ENCODE measurements around the gene ZNF346. TPM values are rescaled to one million over a fixed set of nuclear protein-coding genes. Genes with fewer than 3 reads are reported as not detected.
A peak's percentile ranks its signal among the peaks of the same experiment; 100 is the strongest.

Gene ZNF346
- total RNA-seq, 1 experiment from 2014 or later: 18.4 TPM

DNA sequence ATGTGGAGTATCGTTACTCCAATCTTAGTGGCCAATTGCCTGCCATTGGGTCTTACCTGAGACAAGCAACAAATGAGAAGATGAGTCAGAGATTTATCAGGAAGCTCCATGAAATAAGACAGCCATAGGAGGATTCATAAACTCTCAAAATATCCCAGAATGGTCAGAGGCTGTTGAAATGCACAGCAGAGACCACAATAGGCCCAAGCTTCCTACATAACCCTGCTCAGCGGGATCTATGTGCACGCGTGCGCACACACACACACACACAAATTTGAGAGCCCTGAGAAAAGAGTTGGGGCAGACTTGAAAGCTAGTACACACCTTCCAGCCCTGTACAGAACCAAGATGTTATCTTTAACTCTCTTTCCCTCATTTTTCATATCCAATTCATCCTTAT lies 25.7 kb upstream of the ZNF346 start:
- DNase-seq (ENCODE audit: low spot score) (no peak), ATAC-seq (no peak)
- H3K27ac Mint-ChIP-seq: peak overlapping the region; percentile 21
- TF ChIP-seq ESRRA (CRISPR knock-in tag; IDR thresholded peaks at IDR 0.05; ENCODE audit: borderline replicate concordance) (no peak), E2F5 (CRISPR knock-in tag; IDR thresholded peaks at IDR 0.05) (no peak), AFF4 (CRISPR knock-in tag; IDR thresholded peaks at IDR 0.05; ENCODE audit: borderline replicate concordance) (no peak), NR2C2 (CRISPR knock-in tag; IDR thresholded peaks at IDR 0.05) (no peak), IRF1 (CRISPR knock-in tag; IDR thresholded peaks at IDR 0.05) (no peak), ZNF416 (CRISPR knock-in tag; IDR thresholded peaks at IDR 0.05) (no peak), ZNF219 (CRISPR knock-in tag; IDR thresholded peaks at IDR 0.05; ENCODE audit: borderline replicate concordance) (no peak)
- TF ChIP-seq, protein P1, sequence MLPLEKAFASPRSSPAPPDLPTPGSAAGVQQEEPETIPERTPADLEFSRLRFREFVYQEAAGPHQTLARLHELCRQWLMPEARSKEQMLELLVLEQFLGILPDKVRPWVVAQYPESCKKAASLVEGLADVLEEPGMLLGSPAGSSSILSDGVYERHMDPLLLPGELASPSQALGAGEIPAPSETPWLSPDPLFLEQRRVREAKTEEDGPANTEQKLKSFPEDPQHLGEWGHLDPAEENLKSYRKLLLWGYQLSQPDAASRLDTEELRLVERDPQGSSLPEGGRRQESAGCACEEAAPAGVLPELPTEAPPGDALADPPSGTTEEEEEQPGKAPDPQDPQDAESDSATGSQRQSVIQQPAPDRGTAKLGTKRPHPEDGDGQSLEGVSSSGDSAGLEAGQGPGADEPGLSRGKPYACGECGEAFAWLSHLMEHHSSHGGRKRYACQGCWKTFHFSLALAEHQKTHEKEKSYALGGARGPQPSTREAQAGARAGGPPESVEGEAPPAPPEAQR (CRISPR knock-in tag; IDR thresholded peaks at IDR 0.05): no peak
- TF ChIP-seq, protein P2, sequence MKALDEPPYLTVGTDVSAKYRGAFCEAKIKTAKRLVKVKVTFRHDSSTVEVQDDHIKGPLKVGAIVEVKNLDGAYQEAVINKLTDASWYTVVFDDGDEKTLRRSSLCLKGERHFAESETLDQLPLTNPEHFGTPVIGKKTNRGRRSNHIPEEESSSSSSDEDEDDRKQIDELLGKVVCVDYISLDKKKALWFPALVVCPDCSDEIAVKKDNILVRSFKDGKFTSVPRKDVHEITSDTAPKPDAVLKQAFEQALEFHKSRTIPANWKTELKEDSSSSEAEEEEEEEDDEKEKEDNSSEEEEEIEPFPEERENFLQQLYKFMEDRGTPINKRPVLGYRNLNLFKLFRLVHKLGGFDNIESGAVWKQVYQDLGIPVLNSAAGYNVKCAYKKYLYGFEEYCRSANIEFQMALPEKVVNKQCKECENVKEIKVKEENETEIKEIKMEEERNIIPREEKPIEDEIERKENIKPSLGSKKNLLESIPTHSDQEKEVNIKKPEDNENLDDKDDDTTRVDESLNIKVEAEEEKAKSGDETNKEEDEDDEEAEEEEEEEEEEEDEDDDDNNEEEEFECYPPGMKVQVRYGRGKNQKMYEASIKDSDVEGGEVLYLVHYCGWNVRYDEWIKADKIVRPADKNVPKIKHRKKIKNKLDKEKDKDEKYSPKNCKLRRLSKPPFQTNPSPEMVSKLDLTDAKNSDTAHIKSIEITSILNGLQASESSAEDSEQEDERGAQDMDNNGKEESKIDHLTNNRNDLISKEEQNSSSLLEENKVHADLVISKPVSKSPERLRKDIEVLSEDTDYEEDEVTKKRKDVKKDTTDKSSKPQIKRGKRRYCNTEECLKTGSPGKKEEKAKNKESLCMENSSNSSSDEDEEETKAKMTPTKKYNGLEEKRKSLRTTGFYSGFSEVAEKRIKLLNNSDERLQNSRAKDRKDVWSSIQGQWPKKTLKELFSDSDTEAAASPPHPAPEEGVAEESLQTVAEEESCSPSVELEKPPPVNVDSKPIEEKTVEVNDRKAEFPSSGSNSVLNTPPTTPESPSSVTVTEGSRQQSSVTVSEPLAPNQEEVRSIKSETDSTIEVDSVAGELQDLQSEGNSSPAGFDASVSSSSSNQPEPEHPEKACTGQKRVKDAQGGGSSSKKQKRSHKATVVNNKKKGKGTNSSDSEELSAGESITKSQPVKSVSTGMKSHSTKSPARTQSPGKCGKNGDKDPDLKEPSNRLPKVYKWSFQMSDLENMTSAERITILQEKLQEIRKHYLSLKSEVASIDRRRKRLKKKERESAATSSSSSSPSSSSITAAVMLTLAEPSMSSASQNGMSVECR (CRISPR knock-in tag; IDR thresholded peaks at IDR 0.05; ENCODE audit: borderline replicate concordance): no peak
- TF ChIP-seq, protein P3, sequence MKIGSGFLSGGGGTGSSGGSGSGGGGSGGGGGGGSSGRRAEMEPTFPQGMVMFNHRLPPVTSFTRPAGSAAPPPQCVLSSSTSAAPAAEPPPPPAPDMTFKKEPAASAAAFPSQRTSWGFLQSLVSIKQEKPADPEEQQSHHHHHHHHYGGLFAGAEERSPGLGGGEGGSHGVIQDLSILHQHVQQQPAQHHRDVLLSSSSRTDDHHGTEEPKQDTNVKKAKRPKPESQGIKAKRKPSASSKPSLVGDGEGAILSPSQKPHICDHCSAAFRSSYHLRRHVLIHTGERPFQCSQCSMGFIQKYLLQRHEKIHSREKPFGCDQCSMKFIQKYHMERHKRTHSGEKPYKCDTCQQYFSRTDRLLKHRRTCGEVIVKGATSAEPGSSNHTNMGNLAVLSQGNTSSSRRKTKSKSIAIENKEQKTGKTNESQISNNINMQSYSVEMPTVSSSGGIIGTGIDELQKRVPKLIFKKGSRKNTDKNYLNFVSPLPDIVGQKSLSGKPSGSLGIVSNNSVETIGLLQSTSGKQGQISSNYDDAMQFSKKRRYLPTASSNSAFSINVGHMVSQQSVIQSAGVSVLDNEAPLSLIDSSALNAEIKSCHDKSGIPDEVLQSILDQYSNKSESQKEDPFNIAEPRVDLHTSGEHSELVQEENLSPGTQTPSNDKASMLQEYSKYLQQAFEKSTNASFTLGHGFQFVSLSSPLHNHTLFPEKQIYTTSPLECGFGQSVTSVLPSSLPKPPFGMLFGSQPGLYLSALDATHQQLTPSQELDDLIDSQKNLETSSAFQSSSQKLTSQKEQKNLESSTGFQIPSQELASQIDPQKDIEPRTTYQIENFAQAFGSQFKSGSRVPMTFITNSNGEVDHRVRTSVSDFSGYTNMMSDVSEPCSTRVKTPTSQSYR (CRISPR knock-in tag; IDR thresholded peaks at IDR 0.05): no peak
- TF ChIP-seq, protein P4, sequence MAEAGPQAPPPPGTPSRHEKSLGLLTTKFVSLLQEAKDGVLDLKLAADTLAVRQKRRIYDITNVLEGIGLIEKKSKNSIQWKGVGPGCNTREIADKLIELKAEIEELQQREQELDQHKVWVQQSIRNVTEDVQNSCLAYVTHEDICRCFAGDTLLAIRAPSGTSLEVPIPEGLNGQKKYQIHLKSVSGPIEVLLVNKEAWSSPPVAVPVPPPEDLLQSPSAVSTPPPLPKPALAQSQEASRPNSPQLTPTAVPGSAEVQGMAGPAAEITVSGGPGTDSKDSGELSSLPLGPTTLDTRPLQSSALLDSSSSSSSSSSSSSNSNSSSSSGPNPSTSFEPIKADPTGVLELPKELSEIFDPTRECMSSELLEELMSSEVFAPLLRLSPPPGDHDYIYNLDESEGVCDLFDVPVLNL (CRISPR knock-in tag; IDR thresholded peaks at IDR 0.05; ENCODE audit: borderline replicate concordance, low read depth): no peak
- TF ChIP-seq, protein P5, sequence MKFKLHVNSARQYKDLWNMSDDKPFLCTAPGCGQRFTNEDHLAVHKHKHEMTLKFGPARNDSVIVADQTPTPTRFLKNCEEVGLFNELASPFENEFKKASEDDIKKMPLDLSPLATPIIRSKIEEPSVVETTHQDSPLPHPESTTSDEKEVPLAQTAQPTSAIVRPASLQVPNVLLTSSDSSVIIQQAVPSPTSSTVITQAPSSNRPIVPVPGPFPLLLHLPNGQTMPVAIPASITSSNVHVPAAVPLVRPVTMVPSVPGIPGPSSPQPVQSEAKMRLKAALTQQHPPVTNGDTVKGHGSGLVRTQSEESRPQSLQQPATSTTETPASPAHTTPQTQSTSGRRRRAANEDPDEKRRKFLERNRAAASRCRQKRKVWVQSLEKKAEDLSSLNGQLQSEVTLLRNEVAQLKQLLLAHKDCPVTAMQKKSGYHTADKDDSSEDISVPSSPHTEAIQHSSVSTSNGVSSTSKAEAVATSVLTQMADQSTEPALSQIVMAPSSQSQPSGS (CRISPR knock-in tag; IDR thresholded peaks at IDR 0.05; ENCODE audit: borderline replicate concordance, low read depth): no peak
- TF ChIP-seq, protein P6, sequence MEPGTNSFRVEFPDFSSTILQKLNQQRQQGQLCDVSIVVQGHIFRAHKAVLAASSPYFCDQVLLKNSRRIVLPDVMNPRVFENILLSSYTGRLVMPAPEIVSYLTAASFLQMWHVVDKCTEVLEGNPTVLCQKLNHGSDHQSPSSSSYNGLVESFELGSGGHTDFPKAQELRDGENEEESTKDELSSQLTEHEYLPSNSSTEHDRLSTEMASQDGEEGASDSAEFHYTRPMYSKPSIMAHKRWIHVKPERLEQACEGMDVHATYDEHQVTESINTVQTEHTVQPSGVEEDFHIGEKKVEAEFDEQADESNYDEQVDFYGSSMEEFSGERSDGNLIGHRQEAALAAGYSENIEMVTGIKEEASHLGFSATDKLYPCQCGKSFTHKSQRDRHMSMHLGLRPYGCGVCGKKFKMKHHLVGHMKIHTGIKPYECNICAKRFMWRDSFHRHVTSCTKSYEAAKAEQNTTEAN (CRISPR knock-in tag; IDR thresholded peaks at IDR 0.05): no peak
- CTCF ChIA-PET: interaction anchor here (0.7 to 1.1 kb wide), 4 partner anchors 26 to 1266 kb away, joined by 4 to 6 read pairs (median 4); partner anchors contain the start of gene ZNF346
- POLR2A ChIA-PET: no interaction called here
- H3K4me3 Mint-ChIP-seq: no peak overlapping the region
- H3K27me3 Mint-ChIP-seq (ENCODE audit: low read depth): no peaks in the 10 kb centered on the region
- peaks cover 42% of the 10 kb centered on the region for H3K36me3 Mint-ChIP-seq
- peaks cover 7% of the 10 kb centered on the region for H3K4me1 Mint-ChIP-seq
- peaks cover 27% of the 10 kb centered on the region for H3K9me3 Mint-ChIP-seq

Measured in WTC11 (cell line).